GM23248 (cell line): ENCODE results near the gene GRIP2.

ENCODE experiments used
- EZH2 ChIP-seq: fragments of 200-600 bp; sonication (generic); IDR thresholded peaks from 2 replicates; pipeline ENCODE4 v1.6.1; 2018; ENCODE audit warnings: antibody characterized with exemption, mild to moderate bottlenecking; ENCODE audit not compliant: insufficient read depth, poor library complexity, severe bottlenecking
- EZH2phosphoT487 ChIP-seq: fragments of 200-600 bp; sonication (generic); IDR thresholded peaks from 2 replicates; pipeline ENCODE4 v1.6.1; 2018; ENCODE audit warnings: antibody characterized with exemption, moderate library complexity, mild to moderate bottlenecking, low read depth; ENCODE audit not compliant: insufficient read depth

DNA sequence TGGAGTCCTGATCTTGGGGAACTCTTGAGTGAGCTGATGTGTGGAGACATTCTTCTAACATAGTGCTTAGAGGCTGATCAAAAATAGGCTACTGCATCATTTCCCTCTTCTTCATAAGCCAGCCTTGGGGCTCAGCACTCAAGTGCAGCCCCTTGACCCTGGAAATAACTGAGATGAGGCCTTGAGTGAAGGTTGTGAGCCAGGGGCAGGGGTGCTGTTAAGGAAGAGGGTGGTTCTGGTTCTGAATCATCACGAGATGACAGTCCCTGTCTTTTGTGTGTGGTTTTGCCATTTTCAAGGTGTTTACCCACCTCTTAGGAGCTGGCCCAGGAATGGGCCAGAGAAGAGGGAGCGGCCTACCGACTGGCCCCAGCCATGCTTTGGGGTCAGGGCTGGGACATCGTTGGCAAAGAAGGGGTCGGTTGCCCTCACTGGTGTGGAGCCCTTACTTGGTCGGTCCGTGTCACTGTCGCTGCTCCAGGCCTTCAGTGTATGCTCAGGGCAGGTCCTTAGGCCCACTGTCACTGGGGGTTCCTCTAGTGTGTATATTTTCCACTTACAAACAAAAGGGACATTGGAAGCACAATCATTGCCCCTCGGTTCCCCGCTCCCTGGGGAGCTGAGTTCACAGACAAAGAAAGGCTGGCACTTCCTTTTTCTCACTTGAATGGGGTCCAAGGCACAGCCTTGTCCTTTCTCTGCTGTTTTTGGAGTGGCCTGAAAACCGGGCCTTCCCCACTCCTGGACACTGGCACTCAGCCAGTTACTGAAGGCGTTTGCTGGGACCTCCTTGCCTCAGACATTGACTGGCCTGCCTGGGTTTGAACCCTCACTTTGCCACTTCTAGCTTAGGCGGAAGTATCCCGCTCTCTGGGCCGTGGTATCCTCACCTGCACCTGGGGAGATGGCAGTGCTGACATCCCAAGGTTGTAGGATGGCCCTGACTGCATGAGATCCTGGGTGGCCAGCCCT, 91.1 kb downstream of the GRIP2 start:
- no peak for TF ChIP-seq EZH2
- no peak for TF ChIP-seq EZH2phosphoT487
